Measurements from ENCODE around the gene FEN1.

The FEN1 gene

GRCh38 chr11:61792310-61793082 lies at the start of gene FEN1, which contains the start of gene TMEM258:
Gene FEN1, plus strand, starts transcription at chr11:61792911. Its CDS starts 2,451 bp downstream, at chr11:61795362.
Gene TMEM258, minus strand, starts transcription at chr11:61792599. Its CDS starts 41 bp downstream, at chr11:61792558.
- peak within 1 kb of the TSS; percentile 82 to 86 for H3K4me3 ChIP-seq (ENCODE audit: low read depth in 1 of 2, low read length in 2 of 2)
- H3K27ac ChIP-seq (ENCODE audit: low read length), result peak within 1 kb of the TSS; percentile 93
- H3K36me3 ChIP-seq (ENCODE audit: control insufficient read depth in 1 of 2, insufficient read depth in 2 of 2, low read length in 2 of 2), result peaks cover 20 to 40% of the 10 kb centered on the region in 2 donors
- no peaks in the 10 kb centered on the region for H3K9me3 ChIP-seq (ENCODE audit: control insufficient read depth in 1 of 2, low read length in 2 of 2)
- no peaks in the 10 kb centered on the region for H3K27me3 ChIP-seq (ENCODE audit: low read depth, low read length)
- peaks cover 4 to 23% of the 10 kb centered on the region in 2 donors for H3K4me1 ChIP-seq (ENCODE audit: control insufficient read depth in 1 of 2, insufficient read depth in 2 of 2, low read length in 2 of 2)

DNA sequence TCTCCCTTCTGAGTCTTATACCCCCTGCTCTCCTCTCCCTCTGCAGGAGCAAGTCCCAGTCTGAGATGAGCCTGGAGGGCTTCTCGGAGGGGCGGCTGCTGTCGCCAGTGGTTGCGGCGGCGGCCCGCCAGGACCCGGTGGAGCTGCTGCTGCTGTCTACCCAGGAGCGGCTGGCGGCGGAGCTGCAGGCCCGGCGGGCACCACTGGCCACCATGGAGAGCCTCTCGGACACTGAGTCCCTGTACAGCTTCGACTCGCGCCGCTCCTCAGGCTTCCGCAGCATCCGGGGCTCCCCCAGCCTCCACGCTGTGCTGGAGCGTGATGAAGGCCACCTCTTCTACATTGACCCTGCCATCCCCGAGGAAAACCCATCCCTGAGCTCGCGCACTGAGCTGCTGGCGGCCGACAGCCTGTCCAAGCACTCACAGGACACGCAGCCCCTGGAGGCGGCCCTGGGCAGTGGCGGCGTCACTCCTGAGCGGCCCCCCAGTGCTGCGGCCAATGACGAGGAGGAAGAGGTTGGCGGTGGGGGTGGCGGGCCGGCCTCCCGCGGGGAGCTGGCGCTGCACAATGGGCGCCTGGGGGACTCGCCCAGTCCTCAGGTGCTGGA lies 49.1 kb upstream of the FEN1 start:
- Histone ChIP-seq H3K9me3 (ENCODE audit: control insufficient read depth in 1 of 2, low read length in 2 of 2) (no peaks in the 10 kb centered on the region), H3K27ac (ENCODE audit: low read length) (no peak overlapping the region), H3K36me3 (ENCODE audit: control insufficient read depth in 1 of 2, insufficient read depth in 2 of 2, low read length in 2 of 2) (peaks cover 3 to 34% of the 10 kb centered on the region in 2 donors), H3K27me3 (ENCODE audit: low read depth, low read length) (no peaks in the 10 kb centered on the region), H3K4me3 (ENCODE audit: low read depth in 1 of 2, low read length in 2 of 2) (no peak overlapping the region), H3K4me1 (ENCODE audit: control insufficient read depth in 1 of 2, insufficient read depth in 2 of 2, low read length in 2 of 2) (no peaks in the 10 kb centered on the region)

- H3K9me3 ChIP-seq (ENCODE audit: control insufficient read depth in 1 of 2, low read length in 2 of 2), result no peaks in the 10 kb centered on the region
- H3K4me3 ChIP-seq (ENCODE audit: low read depth in 1 of 2, low read length in 2 of 2), result no peak overlapping the region
- peaks cover 3 to 29% of the 10 kb centered on the region in 2 donors for H3K36me3 ChIP-seq (ENCODE audit: control insufficient read depth in 1 of 2, insufficient read depth in 2 of 2, low read length in 2 of 2)
- no peaks in the 10 kb centered on the region for H3K4me1 ChIP-seq (ENCODE audit: control insufficient read depth in 1 of 2, insufficient read depth in 2 of 2, low read length in 2 of 2)
- H3K27me3 ChIP-seq (ENCODE audit: low read depth, low read length), result no peaks in the 10 kb centered on the region
- H3K27ac ChIP-seq (ENCODE audit: low read length), result no peak overlapping the region
Measured at GRCh38 chr11:61744181-61744580, 48.5 kb upstream of the FEN1 start.

DNA sequence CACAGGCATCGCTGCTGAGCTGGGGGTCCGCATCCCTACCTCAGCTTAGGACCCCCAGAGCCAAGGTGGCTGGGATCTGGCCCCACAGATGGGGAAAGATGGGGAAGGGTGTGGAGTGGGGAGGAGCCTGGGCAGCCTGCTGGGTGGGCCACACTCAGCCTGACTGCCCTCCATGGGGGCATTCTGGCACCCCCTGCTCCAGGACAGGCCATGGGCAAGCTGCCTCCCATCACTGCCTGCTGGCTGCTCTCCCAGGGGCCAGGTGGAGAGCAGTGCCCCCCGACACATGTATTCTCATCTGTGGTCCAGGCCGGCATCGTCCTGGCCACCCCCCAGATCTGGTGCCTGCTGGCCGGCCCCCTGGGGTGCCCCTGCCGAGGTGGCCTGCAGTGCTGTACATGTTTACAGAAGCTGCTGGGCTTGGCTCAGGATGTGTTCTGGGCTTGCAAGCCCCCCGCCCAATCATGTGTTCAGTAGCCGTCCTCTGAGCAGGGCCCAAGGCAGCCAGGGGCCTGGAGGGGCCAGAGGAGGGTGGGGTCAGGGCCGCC lies 48.0 kb upstream of the FEN1 start:
- Histone ChIP-seq H3K36me3 (ENCODE audit: control insufficient read depth in 1 of 2, insufficient read depth in 2 of 2, low read length in 2 of 2) (peaks cover 3 to 24% of the 10 kb centered on the region in 2 donors), H3K27me3 (ENCODE audit: low read depth, low read length) (no peaks in the 10 kb centered on the region), H3K4me1 (ENCODE audit: control insufficient read depth in 1 of 2, insufficient read depth in 2 of 2, low read length in 2 of 2) (no peaks in the 10 kb centered on the region), H3K4me3 (ENCODE audit: low read depth in 1 of 2, low read length in 2 of 2) (no peak overlapping the region), H3K9me3 (ENCODE audit: control insufficient read depth in 1 of 2, low read length in 2 of 2) (no peaks in the 10 kb centered on the region), H3K27ac (ENCODE audit: low read length) (no peak overlapping the region)

DNA sequence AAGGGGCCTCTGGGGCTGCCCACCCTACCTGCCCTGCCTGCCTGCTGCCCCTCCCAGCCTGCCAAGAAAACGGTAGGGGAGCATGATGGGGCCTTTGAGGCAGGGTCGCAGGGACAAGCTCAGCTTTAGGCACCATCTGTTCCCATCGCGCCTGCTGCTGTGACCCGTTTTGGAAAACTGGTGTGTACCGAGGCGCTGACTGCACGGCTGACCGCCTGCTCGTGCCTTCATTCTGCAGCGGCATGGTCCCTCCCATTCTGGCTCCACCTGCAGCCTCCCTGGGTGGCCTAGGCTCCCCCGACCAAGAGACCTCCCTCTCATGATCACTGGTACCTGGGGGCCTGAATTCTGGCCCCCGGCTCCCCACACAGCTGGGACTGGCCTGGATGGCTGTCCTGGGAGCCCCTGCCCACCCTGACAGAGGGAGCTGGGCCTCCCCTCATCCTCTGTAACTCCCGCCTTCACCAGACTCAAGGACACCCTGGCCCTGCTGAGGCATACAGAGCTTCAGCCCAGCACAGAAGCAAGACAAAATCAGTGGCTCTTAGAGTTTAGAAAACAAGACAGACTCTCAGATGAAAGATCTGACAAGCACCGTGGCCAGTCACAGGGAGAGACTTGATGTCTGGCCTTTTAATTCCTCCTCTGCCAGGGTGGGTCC lies 46.8 kb upstream of the FEN1 start:
- no peak overlapping the region for H3K4me3 ChIP-seq (ENCODE audit: low read depth in 1 of 2, low read length in 2 of 2)
- peaks cover 0 to 14% of the 10 kb centered on the region in 2 donors for H3K36me3 ChIP-seq (ENCODE audit: control insufficient read depth in 1 of 2, insufficient read depth in 2 of 2, low read length in 2 of 2)
- H3K9me3 ChIP-seq (ENCODE audit: control insufficient read depth in 1 of 2, low read length in 2 of 2), result no peaks in the 10 kb centered on the region
- no peaks in the 10 kb centered on the region for H3K4me1 ChIP-seq (ENCODE audit: control insufficient read depth in 1 of 2, insufficient read depth in 2 of 2, low read length in 2 of 2)
- no peak overlapping the region for H3K27ac ChIP-seq (ENCODE audit: low read length)
- H3K27me3 ChIP-seq (ENCODE audit: low read depth, low read length), result no peaks in the 10 kb centered on the region

DNA sequence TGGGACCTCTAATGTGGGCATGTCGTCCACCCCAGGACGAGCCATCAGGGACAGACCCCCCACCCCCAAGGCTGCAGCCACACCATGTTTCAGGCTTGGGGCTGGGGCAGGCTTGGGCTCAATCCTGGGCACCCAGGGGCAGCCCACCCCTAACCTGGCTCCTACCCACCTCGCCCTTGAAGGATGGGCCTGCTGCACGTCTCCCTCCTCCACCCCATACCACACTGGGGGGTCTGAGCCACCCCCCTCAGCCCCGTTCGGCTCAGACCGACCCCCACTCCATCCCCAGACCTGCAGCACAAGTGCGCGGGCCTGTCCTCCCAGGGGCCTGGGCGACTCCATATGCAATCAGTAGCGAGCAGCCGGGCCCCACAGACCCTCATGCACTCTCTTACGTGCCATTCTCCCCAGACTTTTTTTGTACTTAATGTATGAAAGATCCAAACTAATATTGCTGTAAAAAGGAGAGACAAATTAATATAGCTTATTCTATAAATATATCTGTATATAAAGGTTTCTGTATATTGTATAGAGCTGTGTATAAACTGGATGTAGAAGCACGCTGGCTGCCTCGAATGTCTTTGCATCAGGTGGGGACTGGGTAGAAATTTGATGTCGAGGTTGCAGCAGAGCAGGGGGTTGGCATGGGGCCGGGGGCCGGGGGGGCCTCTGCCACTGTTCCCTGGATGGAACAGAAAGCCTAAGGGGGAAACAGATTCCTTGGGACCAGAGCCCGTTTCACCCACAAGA lies 46.1 kb upstream of the FEN1 start:
- no peak overlapping the region for H3K27ac ChIP-seq (ENCODE audit: low read length)
- no peaks in the 10 kb centered on the region for H3K4me1 ChIP-seq (ENCODE audit: control insufficient read depth in 1 of 2, insufficient read depth in 2 of 2, low read length in 2 of 2)
- H3K36me3 ChIP-seq (ENCODE audit: control insufficient read depth in 1 of 2, insufficient read depth in 2 of 2, low read length in 2 of 2), result peaks cover 0 to 10% of the 10 kb centered on the region in 2 donors
- no peaks in the 10 kb centered on the region for H3K27me3 ChIP-seq (ENCODE audit: low read depth, low read length)
- H3K9me3 ChIP-seq (ENCODE audit: control insufficient read depth in 1 of 2, low read length in 2 of 2), result no peaks in the 10 kb centered on the region
- H3K4me3 ChIP-seq (ENCODE audit: low read depth in 1 of 2, low read length in 2 of 2), result no peak overlapping the region

- H3K4me3 ChIP-seq (ENCODE audit: low read depth in 1 of 2, low read length in 2 of 2), result no peak overlapping the region
- peaks cover 0 to 10% of the 10 kb centered on the region in 2 donors for H3K36me3 ChIP-seq (ENCODE audit: control insufficient read depth in 1 of 2, insufficient read depth in 2 of 2, low read length in 2 of 2)
- peaks cover 0 to 3% of the 10 kb centered on the region in 2 donors for H3K4me1 ChIP-seq (ENCODE audit: control insufficient read depth in 1 of 2, insufficient read depth in 2 of 2, low read length in 2 of 2)
- no peak overlapping the region for H3K27ac ChIP-seq (ENCODE audit: low read length)
- H3K9me3 ChIP-seq (ENCODE audit: control insufficient read depth in 1 of 2, low read length in 2 of 2), result no peaks in the 10 kb centered on the region
- H3K27me3 ChIP-seq (ENCODE audit: low read depth, low read length), result no peaks in the 10 kb centered on the region
Measured at GRCh38 chr11:61747192-61747966, 45.3 kb upstream of the FEN1 start.

DNA sequence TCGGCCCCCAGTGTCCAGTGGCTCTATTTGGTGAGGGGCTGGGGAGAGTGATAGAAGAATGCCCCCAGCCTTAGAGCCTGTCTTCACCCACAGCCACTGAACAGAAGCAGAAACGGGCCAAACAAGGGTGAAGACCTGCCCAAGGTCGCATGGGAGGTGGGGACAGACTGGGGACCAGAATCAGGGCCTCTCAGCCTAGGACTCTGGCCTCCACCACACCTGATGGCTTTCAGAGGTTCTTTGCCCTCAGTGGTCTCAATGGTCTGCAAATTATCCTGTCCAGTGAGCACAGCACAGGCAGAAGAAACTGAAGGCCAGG lies 44.8 kb upstream of the FEN1 start:
- Histone ChIP-seq H3K9me3 (ENCODE audit: control insufficient read depth in 1 of 2, low read length in 2 of 2) (no peaks in the 10 kb centered on the region), H3K27me3 (ENCODE audit: low read depth, low read length) (no peaks in the 10 kb centered on the region), H3K27ac (ENCODE audit: low read length) (no peak overlapping the region), H3K4me3 (ENCODE audit: low read depth in 1 of 2, low read length in 2 of 2) (no peak overlapping the region), H3K4me1 (ENCODE audit: control insufficient read depth in 1 of 2, insufficient read depth in 2 of 2, low read length in 2 of 2) (peaks cover 3% of the 10 kb centered on the region in 2 donors), H3K36me3 (ENCODE audit: control insufficient read depth in 1 of 2, insufficient read depth in 2 of 2, low read length in 2 of 2) (peaks cover 0 to 7% of the 10 kb centered on the region in 2 donors)

GRCh38 chr11:61749591-61750217 lies 43.0 kb upstream of the FEN1 start:
- no peaks in the 10 kb centered on the region for H3K27me3 ChIP-seq (ENCODE audit: low read depth, low read length)
- no peak overlapping the region for H3K4me3 ChIP-seq (ENCODE audit: low read depth in 1 of 2, low read length in 2 of 2)
- H3K9me3 ChIP-seq (ENCODE audit: control insufficient read depth in 1 of 2, low read length in 2 of 2), result no peaks in the 10 kb centered on the region
- no peak overlapping the region for H3K27ac ChIP-seq (ENCODE audit: low read length)
- no peaks in the 10 kb centered on the region for H3K36me3 ChIP-seq (ENCODE audit: control insufficient read depth in 1 of 2, insufficient read depth in 2 of 2, low read length in 2 of 2)
- H3K4me1 ChIP-seq (ENCODE audit: control insufficient read depth in 1 of 2, insufficient read depth in 2 of 2, low read length in 2 of 2), result peaks cover 3 to 5% of the 10 kb centered on the region in 2 donors

DNA sequence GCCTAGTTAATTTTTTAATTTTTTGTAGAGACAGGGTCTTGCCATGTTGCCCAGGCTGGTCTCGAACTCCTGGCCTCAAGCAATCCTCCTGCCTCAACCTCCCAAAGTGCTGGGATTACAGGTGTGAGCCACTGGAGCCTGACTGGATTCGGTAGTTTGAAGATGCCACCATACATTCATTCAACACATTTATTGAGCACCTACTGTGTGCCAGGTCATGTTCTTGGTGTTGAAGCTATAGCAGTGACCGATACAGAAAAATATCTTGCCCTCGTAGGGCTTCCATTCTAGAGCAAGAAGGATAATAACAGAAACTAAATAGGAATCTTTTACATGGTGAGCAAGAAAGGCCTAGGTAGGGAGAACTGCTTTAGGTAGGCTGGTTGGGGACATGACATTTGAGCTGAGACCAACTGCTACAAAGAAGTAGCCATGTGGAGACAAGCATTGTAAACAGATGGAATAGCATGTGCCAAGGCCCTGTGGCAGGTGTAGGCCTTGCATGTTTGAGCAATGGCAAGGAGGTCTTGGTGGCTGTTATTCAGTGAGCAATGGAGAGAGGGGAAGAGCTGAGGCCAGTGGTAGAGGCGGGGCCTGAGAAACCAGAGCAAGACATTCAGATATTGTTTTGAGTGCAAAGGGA lies 42.0 kb upstream of the FEN1 start:
- Histone ChIP-seq H3K9me3 (ENCODE audit: control insufficient read depth in 1 of 2, low read length in 2 of 2) (no peaks in the 10 kb centered on the region), H3K4me3 (ENCODE audit: low read depth in 1 of 2, low read length in 2 of 2) (no peak overlapping the region), H3K27me3 (ENCODE audit: low read depth, low read length) (no peaks in the 10 kb centered on the region), H3K4me1 (ENCODE audit: control insufficient read depth in 1 of 2, insufficient read depth in 2 of 2, low read length in 2 of 2) (peaks cover 3 to 5% of the 10 kb centered on the region in 2 donors), H3K27ac (ENCODE audit: low read length) (no peak overlapping the region), H3K36me3 (ENCODE audit: control insufficient read depth in 1 of 2, insufficient read depth in 2 of 2, low read length in 2 of 2) (no peaks in the 10 kb centered on the region)
